ENCODE results near the gene OXCT1. TPM values are rescaled to one million over a fixed set of nuclear protein-coding genes. Genes with fewer than 3 reads are reported as not detected.
"Not testable (repeated sequence)": the region's sequence is repeated elsewhere in the genome, so short reads cannot be mapped to it uniquely, and the experiment has no call there.

The OXCT1 gene
- total RNA-seq, 1 donor from 2014 or later = 39.9 TPM

GRCh38 chr5:41738710-41739354 is 131.4 kb downstream of the OXCT1 start:
- Histone ChIP-seq H2AFZ (replicated peaks) (no peak overlapping the region), H4K20me1 (ENCODE audit: low read depth) (no peaks in the 10 kb centered on the region), H3K4me3 (no peak overlapping the region), H3K27me3 (no peaks in the 10 kb centered on the region), H3K79me2 (ENCODE audit: low read depth) (no peaks in the 10 kb centered on the region), H3K27ac (no peak overlapping the region), H3K9me3 (ENCODE audit: low read depth) (no peaks in the 10 kb centered on the region), H3K36me3 (peaks cover 3% of the 10 kb centered on the region), H3F3A (ENCODE audit: low read depth) (no peaks in the 10 kb centered on the region), H3K9ac (no peak overlapping the region), H3K4me2 (no peak overlapping the region), H3K4me1 (no peaks in the 10 kb centered on the region)
- no peaks in the 10 kb centered on the region for H3K9me3 Mint-ChIP-seq
- peaks cover 20% of the 10 kb centered on the region for H3K36me3 Mint-ChIP-seq
- H3K27me3 Mint-ChIP-seq (ENCODE audit: insufficient read depth, low read depth) = no peaks in the 10 kb centered on the region
- no peak for TF ChIP-seq EZH2phosphoT487 (IDR thresholded peaks at IDR 0.05)
- no peak for TF ChIP-seq EZH2 (IDR thresholded peaks at IDR 0.05)
- TF ChIP-seq, protein P1, sequence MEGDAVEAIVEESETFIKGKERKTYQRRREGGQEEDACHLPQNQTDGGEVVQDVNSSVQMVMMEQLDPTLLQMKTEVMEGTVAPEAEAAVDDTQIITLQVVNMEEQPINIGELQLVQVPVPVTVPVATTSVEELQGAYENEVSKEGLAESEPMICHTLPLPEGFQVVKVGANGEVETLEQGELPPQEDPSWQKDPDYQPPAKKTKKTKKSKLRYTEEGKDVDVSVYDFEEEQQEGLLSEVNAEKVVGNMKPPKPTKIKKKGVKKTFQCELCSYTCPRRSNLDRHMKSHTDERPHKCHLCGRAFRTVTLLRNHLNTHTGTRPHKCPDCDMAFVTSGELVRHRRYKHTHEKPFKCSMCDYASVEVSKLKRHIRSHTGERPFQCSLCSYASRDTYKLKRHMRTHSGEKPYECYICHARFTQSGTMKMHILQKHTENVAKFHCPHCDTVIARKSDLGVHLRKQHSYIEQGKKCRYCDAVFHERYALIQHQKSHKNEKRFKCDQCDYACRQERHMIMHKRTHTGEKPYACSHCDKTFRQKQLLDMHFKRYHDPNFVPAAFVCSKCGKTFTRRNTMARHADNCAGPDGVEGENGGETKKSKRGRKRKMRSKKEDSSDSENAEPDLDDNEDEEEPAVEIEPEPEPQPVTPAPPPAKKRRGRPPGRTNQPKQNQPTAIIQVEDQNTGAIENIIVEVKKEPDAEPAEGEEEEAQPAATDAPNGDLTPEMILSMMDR (IDR thresholded peaks at IDR 0.05) = no peak
- DNase-seq (ENCODE audit: low spot score) = no peak
- peak overlapping the region; percentile 17 for H3K27ac Mint-ChIP-seq
- no peaks in the 10 kb centered on the region for H3K4me1 Mint-ChIP-seq
- no peak overlapping the region for H3K4me3 Mint-ChIP-seq

DNA sequence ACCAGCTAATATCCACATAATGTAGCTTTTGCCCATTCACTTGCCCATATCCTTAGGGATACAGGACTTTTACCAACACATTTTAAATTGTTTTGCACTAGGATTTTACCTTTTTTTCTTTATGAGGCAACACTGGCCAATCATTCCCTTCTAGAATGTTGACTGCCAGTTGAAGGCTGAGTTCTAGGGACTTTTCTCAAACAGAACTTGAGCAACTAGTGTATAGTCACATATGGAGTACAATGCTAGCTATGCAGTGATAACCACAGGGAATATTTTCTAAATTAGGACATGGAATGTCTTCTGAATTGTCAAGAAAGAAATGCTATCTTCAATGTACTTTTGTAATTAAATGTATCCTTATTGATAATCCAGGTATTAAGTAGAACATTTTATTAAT is 133.6 kb downstream of the OXCT1 start:
- Histone ChIP-seq H3F3A (ENCODE audit: low read depth) (no peaks in the 10 kb centered on the region), H3K36me3 (peaks cover 3% of the 10 kb centered on the region), H2AFZ (replicated peaks) (no peak overlapping the region), H4K20me1 (ENCODE audit: low read depth) (no peaks in the 10 kb centered on the region), H3K79me2 (ENCODE audit: low read depth) (no peaks in the 10 kb centered on the region), H3K27me3 (no peaks in the 10 kb centered on the region), H3K4me2 (no peak overlapping the region), H3K4me3 (no peak overlapping the region), H3K9me3 (ENCODE audit: low read depth) (no peaks in the 10 kb centered on the region), H3K27ac (no peak overlapping the region), H3K9ac (no peak overlapping the region), H3K4me1 (no peaks in the 10 kb centered on the region)
- peaks cover 16% of the 10 kb centered on the region for H3K36me3 Mint-ChIP-seq
- no peaks in the 10 kb centered on the region for H3K9me3 Mint-ChIP-seq
- DNase-seq (ENCODE audit: low spot score) = no peak
- no peak overlapping the region for H3K4me3 Mint-ChIP-seq
- no peaks in the 10 kb centered on the region for H3K4me1 Mint-ChIP-seq
- no peak for TF ChIP-seq EZH2phosphoT487 (IDR thresholded peaks at IDR 0.05)
- H3K27me3 Mint-ChIP-seq (ENCODE audit: insufficient read depth, low read depth) = no peaks in the 10 kb centered on the region
- no peak overlapping the region for H3K27ac Mint-ChIP-seq

GRCh38 chr5:41735213-41735612 is 135.0 kb downstream of the OXCT1 start:
- H3K9me3 Mint-ChIP-seq = no peaks in the 10 kb centered on the region
- no peak overlapping the region for H3K4me3 Mint-ChIP-seq
- Histone ChIP-seq H2AFZ (replicated peaks) (no peak overlapping the region), H3K9me3 (ENCODE audit: low read depth) (no peaks in the 10 kb centered on the region), H3K4me2 (no peak overlapping the region), H3K27ac (no peak overlapping the region), H3K27me3 (no peaks in the 10 kb centered on the region), H3K4me3 (no peak overlapping the region), H4K20me1 (ENCODE audit: low read depth) (no peaks in the 10 kb centered on the region), H3K79me2 (ENCODE audit: low read depth) (no peaks in the 10 kb centered on the region), H3F3A (ENCODE audit: low read depth) (no peaks in the 10 kb centered on the region), H3K9ac (no peak overlapping the region), H3K36me3 (peaks cover 3% of the 10 kb centered on the region), H3K4me1 (no peaks in the 10 kb centered on the region)
- H3K4me1 Mint-ChIP-seq = no peaks in the 10 kb centered on the region
- TF ChIP-seq, protein P1 (IDR thresholded peaks at IDR 0.05) = no peak
- peaks cover 16% of the 10 kb centered on the region for H3K36me3 Mint-ChIP-seq
- no peak overlapping the region for H3K27ac Mint-ChIP-seq
- H3K27me3 Mint-ChIP-seq (ENCODE audit: insufficient read depth, low read depth) = no peaks in the 10 kb centered on the region
- no peak for DNase-seq (ENCODE audit: low spot score)

GRCh38 chr5:41729381-41729780 is 140.8 kb downstream of the OXCT1 start:
- H3K36me3 ChIP-seq; H3K27ac Mint-ChIP-seq; H3K4me2 ChIP-seq; H3K4me1 ChIP-seq; H3K4me3 ChIP-seq; H3K9me3 ChIP-seq (ENCODE audit: low read depth); H3K9ac ChIP-seq; H3K27me3 Mint-ChIP-seq (ENCODE audit: insufficient read depth, low read depth); H3K9me3 Mint-ChIP-seq; H4K20me1 ChIP-seq (ENCODE audit: low read depth); H3K4me1 Mint-ChIP-seq; DNase-seq (ENCODE audit: low spot score); H3K4me3 Mint-ChIP-seq; H3K36me3 Mint-ChIP-seq; H2AFZ ChIP-seq (replicated peaks); H3K27ac ChIP-seq; H3F3A ChIP-seq (ENCODE audit: low read depth); H3K27me3 ChIP-seq; H3K79me2 ChIP-seq (ENCODE audit: low read depth): not testable (repeated sequence)
